Measurements from ENCODE around the gene CELF2. TPM values are rescaled to one million over a fixed set of nuclear protein-coding genes. Genes with fewer than 3 reads are reported as not detected.

CELF2 gene
- total RNA-seq, 1 experiment from 2014 or later: 28.7 TPM

DNA sequence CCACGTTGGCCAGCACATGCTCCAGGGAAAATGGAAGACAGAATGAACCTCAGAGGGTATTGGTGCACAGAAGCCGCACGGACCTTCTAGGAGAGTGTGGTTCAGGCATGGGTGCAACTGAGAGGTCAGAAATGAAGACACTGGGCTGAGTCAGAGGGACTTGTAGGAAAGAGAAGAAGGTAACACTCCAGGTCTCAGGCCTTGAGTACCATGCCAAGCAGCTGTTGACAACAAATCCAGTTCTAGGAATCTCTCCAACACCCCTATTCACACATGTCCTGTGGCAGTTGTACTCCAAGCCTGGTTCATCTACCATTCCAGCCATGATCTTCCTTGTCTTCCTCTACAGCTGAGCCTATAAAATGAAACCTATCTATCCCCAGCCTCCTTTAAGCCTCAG, 342.2 kb downstream of the CELF2 start:
- no peak overlapping the region for H2AFZ ChIP-seq (ENCODE audit: low read length)
- Mint-ChIP-seq H3K27me3 (ENCODE audit: low read depth) (no peaks in the 10 kb centered on the region), H3K9me3 (peaks cover 6 to 7% of the 10 kb centered on the region in 2 experiments), H3K27ac (no peak overlapping the region; a peak in 1 of 7 replicates), H3K4me1 (no peaks in the 10 kb centered on the region), H3K4me3 (no peak overlapping the region), H3K36me3 (ENCODE audit: insufficient read depth in 1 of 3, low read depth in 3 of 3) (peaks cover 0 to 7% (median 0%) of the 10 kb centered on the region in 3 experiments; a peak in 4 of 7 replicates)
- no peak overlapping the region for H3K4ac ChIP-seq (ENCODE audit: low read depth, low read length)
- H3T11ph ChIP-seq (ENCODE audit: low read length): no peak overlapping the region
- no peak overlapping the region for H3K23ac ChIP-seq (ENCODE audit: insufficient read length, low read depth, low read length)
- H3K56ac ChIP-seq (ENCODE audit: insufficient read length, low read depth, low read length): no peak overlapping the region
- no peak overlapping the region for H2BK5ac ChIP-seq (ENCODE audit: insufficient read length, low read length)
- no peak overlapping the region for H4K5ac ChIP-seq (ENCODE audit: insufficient read length, low read depth, low read length)
- no peak overlapping the region for H4K91ac ChIP-seq (ENCODE audit: insufficient read length, low read depth, low read length)
- no peak overlapping the region for H2BK120ac ChIP-seq (ENCODE audit: low read depth, low read length, poor library complexity, severe bottlenecking)
- H3K27me3 ChIP-seq (ENCODE audit: insufficient read depth, low read length): no peaks in the 10 kb centered on the region
- no peak overlapping the region for H2BK12ac ChIP-seq (ENCODE audit: insufficient read length, low read depth, low read length)
- no peak overlapping the region for H3K9ac ChIP-seq (ENCODE audit: extremely low read depth, insufficient read length, low read length)
- H3K14ac ChIP-seq (ENCODE audit: insufficient read depth, low read length): no peak overlapping the region
- no peak overlapping the region for H2AK5ac ChIP-seq (ENCODE audit: insufficient read length, low read length)
- no peak for DNase-seq
- no peaks in the 10 kb centered on the region for H3K9me3 ChIP-seq (ENCODE audit: control insufficient read depth, low read depth, low read length)
- H3K27ac ChIP-seq (ENCODE audit: insufficient read length, low read depth, low read length): no peak overlapping the region
- H3K79me2 ChIP-seq (ENCODE audit: insufficient read depth, low read length): no peaks in the 10 kb centered on the region
- no peaks in the 10 kb centered on the region for H3K23me2 ChIP-seq (ENCODE audit: insufficient read length, low read depth, low read length, poor library complexity, severe bottlenecking)
- no peak overlapping the region for H2BK15ac ChIP-seq (ENCODE audit: low read depth, low read length)
- no peaks in the 10 kb centered on the region for H3K4me1 ChIP-seq (ENCODE audit: insufficient read depth, low read length)
- no peaks in the 10 kb centered on the region for H4K20me1 ChIP-seq (ENCODE audit: control insufficient read depth, insufficient read depth, insufficient read length)
- H3K79me1 ChIP-seq (ENCODE audit: insufficient read depth, low read depth, low read length, poor library complexity, severe bottlenecking): no peaks in the 10 kb centered on the region
- H4K8ac ChIP-seq (replicated peaks; ENCODE audit: insufficient read length, low read depth, low read length): no peak overlapping the region
- WGBS (ENCODE audit: extremely low coverage, insufficient read length, low lambda C conversion rate): no CpG with 5 or more reads among the region's 3 CpGs
- no peak overlapping the region for H3K18ac ChIP-seq (ENCODE audit: insufficient read length, low read depth, low read length)
- H2BK20ac ChIP-seq (ENCODE audit: low read depth, low read length, poor library complexity, severe bottlenecking): no peak overlapping the region
- no peak for TF ChIP-seq CTCF (conservative IDR thresholded peaks at IDR 0.05)
- H3K4me2 ChIP-seq (ENCODE audit: insufficient read depth, insufficient read length, low read length): no peak overlapping the region
